K562 (cell line): ENCODE data around the gene CC2D1A. TPM values are rescaled to one million over a fixed set of nuclear protein-coding genes. Genes with fewer than 3 reads are reported as not detected.

Experiments
- ATAC-seq: fragments of 200-7000 bp; cut with Tn5 transposase; 3 replicates; pipeline ENCODE4 v1.9.1; 2020; ENCODE audit warnings: moderate library complexity
- BruUV-seq: library from RNA; stranded (reverse); fragments of 400-500 nt; replicated peaks from 2 replicates; lab custom pipeline; 2021; lab: Mats Ljungman, UMichigan
- CTCF ChIA-PET: fragments of 300-600 bp; formaldehyde crosslinking; extraction: SDS; loops from one replicate; lab custom pipeline; 2021; ENCODE audit warnings: low intra/inter-chr PET ratio; lab: Yijun Ruan, JAX
- POLR2A ChIA-PET: fragments of 300-600, 350-650 bp; sonication (Branson Sonifier 250); formaldehyde crosslinking; extraction: SDS; loops from one replicate; lab custom pipeline; 2021; ENCODE audit warnings: antibody characterized with exemption, inconsistent platforms; lab: Yijun Ruan, JAX
- DNase-seq, 4 experiments: peaks; one replicate each; pipeline versions ENCODE4 v3.0.0 to v3.0.0-alpha.2; 2011 to 2018; ENCODE audit warnings: low spot score in 3 of 4, mixed read lengths in 3 of 4; ENCODE audit errors: extremely low read depth in 1 of 4
- FAIRE-seq: peaks from 2 replicates; lab custom pipeline; 2011; peaks lifted over from hg19 to GRCh38; lab: Jason Lieb, UNC
- H2AFZ ChIP-seq: 2 replicates; pipeline ENCODE4 v1.6.0; 2011; ENCODE audit warnings: low read depth, low read length, control low read depth, inconsistent platforms
- H3K27ac ChIP-seq: fragments of 200-600 bp; 3 replicates; pipeline ENCODE4 v1.8.0; 2011; ENCODE audit warnings: low read depth, mild to moderate bottlenecking, control low read depth, inconsistent platforms, low read length, moderate library complexity, mixed read lengths; ENCODE audit errors: extremely low read depth
- H3K27me3 ChIP-seq, 2 experiments: fragments of 300-600 bp in 1 of 2; 2 replicates in 1 of 2; 3 replicates in 1 of 2; pipeline versions ENCODE4 v1.6.0 to v1.8.0; 2011; ENCODE audit warnings: inconsistent platforms in 2 of 2, low read length in 2 of 2, mild to moderate bottlenecking in 1 of 2, mixed read lengths in 1 of 2, moderate library complexity in 1 of 2; ENCODE audit not compliant: control insufficient read depth in 2 of 2, insufficient read depth in 2 of 2
- H3K36me3 ChIP-seq: fragments of 300-600 bp; 3 replicates; pipeline ENCODE4 v1.8.0; 2011; ENCODE audit warnings: mild to moderate bottlenecking, low read length, inconsistent platforms; ENCODE audit not compliant: control insufficient read depth, insufficient read depth
- H3K4me1 ChIP-seq, 2 experiments: fragments of 200-600 bp in 1 of 2; replicated peaks in 1 of 2; 2 replicates in 1 of 2; 3 replicates in 1 of 2; pipeline versions ENCODE4 v1.5.1 to v1.8.0; 2011; ENCODE audit warnings: inconsistent platforms in 2 of 2, low read length in 2 of 2, mild to moderate bottlenecking in 1 of 2, mixed read lengths in 1 of 2, moderate library complexity in 1 of 2; ENCODE audit not compliant: control insufficient read depth in 2 of 2, insufficient read depth in 2 of 2
- H3K4me2 ChIP-seq: 2 replicates; pipeline ENCODE4 v1.6.1; 2011; ENCODE audit warnings: low read length, control low read depth, inconsistent platforms, mixed read lengths; ENCODE audit not compliant: insufficient read depth
- H3K4me3 ChIP-seq: fragments of 200-600 bp; sonication (generic), shearing (Covaris generic); 2 replicates; pipeline ENCODE4 v1.5.1; 2016; ENCODE audit warnings: control low read depth, inconsistent platforms
- H3K79me2 ChIP-seq: fragments of 200-600 bp; 3 replicates; pipeline ENCODE4 v1.8.0; 2011; ENCODE audit warnings: low read length, inconsistent platforms; ENCODE audit not compliant: control insufficient read depth, insufficient read depth
- H3K9ac ChIP-seq, 2 experiments: 2 replicates each; pipeline versions ENCODE4 v1.6.0 to v1.6.1; 2011; ENCODE audit warnings: low read depth in 2 of 2, low read length in 2 of 2, control low read depth in 1 of 2, inconsistent platforms in 1 of 2, mild to moderate bottlenecking in 1 of 2, mixed read lengths in 1 of 2; ENCODE audit not compliant: insufficient read depth in 1 of 2
- H3K9me1 ChIP-seq: one replicate; pipeline ENCODE4 v1.6.0; 2011; ENCODE audit warnings: inconsistent platforms, mild to moderate bottlenecking, low read length, moderate library complexity; ENCODE audit not compliant: control insufficient read depth, insufficient read depth
- H3K9me3 ChIP-seq: replicated peaks from 2 replicates; pipeline ENCODE4 v1.5.1; 2011; ENCODE audit warnings: low read depth, low read length, inconsistent platforms; ENCODE audit not compliant: control insufficient read depth, insufficient read depth
- H4K20me1 ChIP-seq: replicated peaks from 2 replicates; pipeline ENCODE4 v1.6.1; 2011; ENCODE audit warnings: low read length, inconsistent platforms, mixed read lengths; ENCODE audit not compliant: control insufficient read depth, insufficient read depth
- BRD9 ChIP-seq: fragments of 450-650 bp; IDR thresholded peaks from 2 replicates; pipeline ENCODE4 v1.6.1; 2018; ENCODE audit warnings: low read depth; ENCODE audit not compliant: partially characterized antibody
- CBX3 ChIP-seq, 2 experiments: IDR thresholded peaks; 1 replicate in 1 of 2; 2 replicates in 1 of 2; pipeline ENCODE4 v1.6.1; 2012; ENCODE audit warnings: inconsistent platforms in 2 of 2, low read length in 2 of 2, borderline replicate concordance in 1 of 2, control low read depth in 1 of 2
- DEAF1 ChIP-seq: fragments of 450-650 bp; formaldehyde crosslinking; IDR thresholded peaks from 2 replicates; pipeline ENCODE4 v1.4.0; 2020; ENCODE audit warnings: mild to moderate bottlenecking, moderate library complexity
- VEZF1 ChIP-seq: fragments of 200-800 bp; sonication (Bioruptor generic); IDR thresholded peaks from 2 replicates; pipeline ENCODE4 v1.6.1; 2017; ENCODE audit warnings: missing genetic modification characterization, missing compliant biosample characterization
- ZFX ChIP-seq: sonication (generic); formaldehyde crosslinking; IDR thresholded peaks from 2 replicates; pipeline ENCODE4 v1.8.0; 2022; ENCODE audit warnings: mild to moderate bottlenecking, missing genetic modification reagents, moderate library complexity
- WGBS: fragments of 100-300 bp; shearing (Covaris generic); methylation state at CpG from one replicate; pipeline ENCODE4 v1.1.6; 2016; ENCODE audit warnings: low coverage, mixed read lengths; ENCODE audit not compliant: insufficient coverage; ENCODE audit errors: missing lambda C conversion rate; 5-methylcytosine and 5-hydroxymethylcytosine counted together
- in situ Hi-C: fragments of 300-500 bp; cut with MboI; formaldehyde crosslinking; loops from 4 replicates; pipeline ENCODE4 v1.15.0; 2018; ENCODE audit warnings: inconsistent platforms, mixed read lengths
- intact Hi-C: fragments of 100-400 bp; cut with micrococcal nuclease; formaldehyde crosslinking; loops from 2 replicates; pipeline ENCODE4 v1.14.2; 2022
- polyA plus RNA-seq, 8 experiments: library from polyadenylated mRNA; depleted of rRNA in 4 of 8; stranded (reverse) in 5 of 8; unstranded in 3 of 8; fragments of >200 nt; fragmentation: Nextera tagmentation in 2 of 8; fragmentation: Illumina TruSeq in 1 of 8; extraction: Ambion mirVana in 2 of 8; extraction: Trizol in 1 of 8; gene quantifications; 2 replicates each; pipeline versions ENCODE4 v1.2.1 to v1.2.3, GENCODE V29; 2011 to 2014; ENCODE audit warnings: inconsistent platforms in 1 of 8, missing spikeins in 1 of 8
- total RNA-seq, 7 experiments: library from RNA; depleted of rRNA in 6 of 7; stranded (reverse); fragments of >200 nt in 6 of 7; fragmentation: Illumina TruSeq in 2 of 7; extraction: Trizol in 2 of 7; gene quantifications; 2 replicates each; pipeline versions ENCODE4 v1.2.1 to v1.2.3, GENCODE V29; 2011 to 2021; ENCODE audit warnings: low replicate concordance in 1 of 7

CC2D1A gene
- total and polyA plus RNA-seq, 9 of the 15 experiments (the other 6 are each of a cell fraction or from before 2014, with no cell fraction given), result 0.32 to 31.0 (median 12.9) TPM

GRCh38 chr19:13882419-13882795, 23.6 kb upstream of the CC2D1A start:
- Histone ChIP-seq H3K27ac (no peak overlapping the region), H3K4me2 (no peak overlapping the region), H3K9me3 (no peaks in the 10 kb centered on the region), H3K27me3 (no peaks in the 10 kb centered on the region; a peak in 1 of 5 replicates), H4K20me1 (no peaks in the 10 kb centered on the region), H3K36me3 (no peaks in the 10 kb centered on the region), H3K9me1 (no peaks in the 10 kb centered on the region), H3K9ac (peak overlapping the region in 1 of 2 experiments; percentile 14; a peak in 1 of 4 replicates), H3K4me3 (no peak overlapping the region), H3K79me2 (no peaks in the 10 kb centered on the region)
- CTCF ChIA-PET, result no interaction called here
- POLR2A ChIA-PET, result interaction anchor here (1.0 kb wide), 1 partner anchor 20 kb away, joined by 4 read pairs; no protein-coding TSS in a partner anchor
- intact Hi-C loops (loop anchor here (5.0 kb wide), 1 partner anchor 465 kb away; no protein-coding TSS in a partner anchor), in situ Hi-C loops (loop anchor here (5.0 kb wide), 1 partner anchor 190 kb away; the partner anchor contains the start of gene MISP3)
- no peak for FAIRE-seq
- no peak for ATAC-seq
- BruUV-seq, result no TSS peak
- no peak for TF ChIP-seq VEZF1 (CRISPR knock-in tag)
- no peak for TF ChIP-seq CBX3 (IDR thresholded peaks at IDR 0.05; ENCODE audit: borderline replicate concordance in 1 of 2, low read length in 2 of 2)
- no peak for TF ChIP-seq BRD9
- no peak for TF ChIP-seq DEAF1
- TF ChIP-seq ZFX (CRISPR knock-in tag), result peak; percentile 9; the same call in 1 of the 2 replicates
- TF ChIP-seq, all 486 proteins: peak for 1
- peaks cover 21 to 63% of the 10 kb centered on the region in 2 experiments for H3K4me1 ChIP-seq
- no peak for DNase-seq
- H2AFZ ChIP-seq, result no peak overlapping the region
- 78% methylated on average over 5 of the region's 5 CpGs for WGBS
